Activated naive CD8-positive, alpha-beta T cell treated with anti-CD3 and anti-CD28 coated beads for 36 hours (primary cell): Measurements from ENCODE around the gene CCR6. TPM values are rescaled to one million over a fixed set of nuclear protein-coding genes. Genes with fewer than 3 reads are reported as not detected.
"Not testable (repeated sequence)": the region's sequence is repeated elsewhere in the genome, so short reads cannot be mapped to it uniquely, and the experiment has no call there.

ENCODE experiments used
- DNase-seq: peaks from one replicate; pipeline ENCODE4 v3.0.0; 2021
- H3K27ac Mint-ChIP-seq: one replicate; pipeline ENCODE4 v1.8.0; 2022; ENCODE audit warnings: mild to moderate bottlenecking, moderate library complexity, mixed read lengths
- H3K27me3 Mint-ChIP-seq: one replicate; pipeline ENCODE4 v1.8.0; 2022; ENCODE audit warnings: mild to moderate bottlenecking, mixed read lengths
- H3K36me3 Mint-ChIP-seq: one replicate; pipeline ENCODE4 v1.8.0; 2021; ENCODE audit warnings: mild to moderate bottlenecking, mixed read lengths
- H3K4me1 Mint-ChIP-seq: one replicate; pipeline ENCODE4 v1.8.0; 2021; ENCODE audit warnings: mixed read lengths
- H3K4me3 Mint-ChIP-seq: one replicate; pipeline ENCODE4 v1.8.0; 2022; ENCODE audit warnings: mild to moderate bottlenecking, moderate library complexity, mixed read lengths
- H3K9me3 Mint-ChIP-seq: one replicate; pipeline ENCODE4 v1.8.0; 2022; ENCODE audit warnings: mixed read lengths
- total RNA-seq, 2 experiments: library from RNA; stranded (reverse); gene quantifications; one replicate each; pipeline ENCODE4 v1.2.3, GENCODE V29; 2021

CCR6 gene
- total RNA-seq: under 1 TPM in 1 of 2 experiments, not detected in 1; 0.44 TPM

DNA sequence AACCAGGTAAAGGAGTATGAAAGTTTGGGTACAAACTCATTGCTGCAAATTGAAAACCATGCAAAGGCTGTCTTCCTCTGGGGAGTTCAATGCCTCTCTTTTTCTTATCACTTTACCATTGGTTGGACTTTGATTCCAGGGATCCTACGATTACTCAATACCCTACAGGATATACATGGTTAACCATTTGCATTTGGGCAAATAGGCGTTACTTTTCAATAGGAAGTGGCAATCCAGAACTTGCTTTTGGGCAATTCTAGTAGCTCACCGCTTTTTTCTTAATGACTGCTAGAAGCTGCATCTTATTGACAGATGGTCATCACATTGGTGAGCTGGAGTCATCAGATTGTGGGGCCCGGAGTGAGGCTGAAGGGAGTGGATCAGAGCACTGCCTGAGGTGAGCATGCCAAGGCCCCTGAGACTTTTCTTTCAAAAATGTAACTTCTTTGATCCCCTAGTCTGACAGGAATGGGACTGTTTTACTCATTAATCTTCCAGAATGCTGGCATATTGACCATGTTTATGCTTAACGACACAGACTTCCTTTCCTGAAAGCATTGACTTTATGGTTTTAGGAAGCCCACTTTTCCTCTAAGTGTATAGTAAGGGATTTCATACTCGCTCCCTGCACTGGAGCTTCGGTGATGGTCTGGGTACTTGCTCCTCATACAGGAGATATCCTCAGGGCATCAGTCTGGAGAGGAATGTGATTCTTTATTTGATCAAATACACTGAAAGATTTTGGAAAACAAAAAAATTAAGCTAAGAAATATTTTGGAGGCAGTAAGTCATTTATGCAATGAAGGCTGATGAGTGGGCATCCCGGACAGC lies at the start of gene CCR6:
Gene CCR6, plus strand, starts transcription at position 270 of the 831 bp plus-strand sequence. CDS start 13,039 bp downstream, outside the sequence.
- Mint-ChIP-seq H3K4me3 (no peak within 1 kb of the TSS), H3K9me3 (no peaks in the 10 kb centered on the region), H3K27me3 (no peaks in the 10 kb centered on the region), H3K27ac (peak within 1 kb of the TSS; percentile 64), H3K4me1 (peaks cover 18% of the 10 kb centered on the region), H3K36me3 (no peaks in the 10 kb centered on the region)
- DNase-seq: no peak

DNA sequence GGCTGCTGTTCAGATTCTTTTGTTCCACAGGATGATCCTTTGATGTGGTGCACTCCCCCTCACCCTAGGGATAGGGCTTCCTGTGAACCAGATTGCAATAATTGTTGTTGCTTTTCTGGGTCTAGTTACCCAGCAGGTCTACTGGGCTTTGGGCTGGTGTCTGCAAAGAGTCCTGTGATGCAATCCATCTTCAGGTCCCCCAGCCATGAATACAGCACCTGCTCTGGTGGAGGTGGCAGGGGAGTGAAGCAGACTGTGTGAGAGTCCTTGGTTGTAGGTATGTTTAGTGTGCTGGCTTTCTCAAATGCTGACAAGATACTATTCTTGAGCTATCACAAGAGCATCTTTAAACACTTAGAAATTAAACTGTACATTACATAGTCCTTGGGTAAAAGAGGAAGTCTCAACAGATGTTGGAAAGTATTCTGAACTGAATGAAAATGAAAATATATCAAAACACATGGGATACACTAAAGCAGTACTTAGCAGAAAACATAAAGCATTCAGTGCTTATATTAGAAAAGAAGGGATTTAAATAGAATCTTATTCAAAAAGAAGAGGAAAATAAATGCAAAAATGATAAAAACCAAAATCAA lies 49.1 kb upstream of the CCR6 start:
- Mint-ChIP-seq H3K27me3 (peaks cover 15% of the 10 kb centered on the region), H3K36me3 (peaks cover 13% of the 10 kb centered on the region), H3K9me3 (peaks cover 20% of the 10 kb centered on the region), H3K4me3 (no peak overlapping the region), H3K4me1 (peaks cover 2% of the 10 kb centered on the region), H3K27ac (no peak overlapping the region)
- no peak for DNase-seq

DNA sequence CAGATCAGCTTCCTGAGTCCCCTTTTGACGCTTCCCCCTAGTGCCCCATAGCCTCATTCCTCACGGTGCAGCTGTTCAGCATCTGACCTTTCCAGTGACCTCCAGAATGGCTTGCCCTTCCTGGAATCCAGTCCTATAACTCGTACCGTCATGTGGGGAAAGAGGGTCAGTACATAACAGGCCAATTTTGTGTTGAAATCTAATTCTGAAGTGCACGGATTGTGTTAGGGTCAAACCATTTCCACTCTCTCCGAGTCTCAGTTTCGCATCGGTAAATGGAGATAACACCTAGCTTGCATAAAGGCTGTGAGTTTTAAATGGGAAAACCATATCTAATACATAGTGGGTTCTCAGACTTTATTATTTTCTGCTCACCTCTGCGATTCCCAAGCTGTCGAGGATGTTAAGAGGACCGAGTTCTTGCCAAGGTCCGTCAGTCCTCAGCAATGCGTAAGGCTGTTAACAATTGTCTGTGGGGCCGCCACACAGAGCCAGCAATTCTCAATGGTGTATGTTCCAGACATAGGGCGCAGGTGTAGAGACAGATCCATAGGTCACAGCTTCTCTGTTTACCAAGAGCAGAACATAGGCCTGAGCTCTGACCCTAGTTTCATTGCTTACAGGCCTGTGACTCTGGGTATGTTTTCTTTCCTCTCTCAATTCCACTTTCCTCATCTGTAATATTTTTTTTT lies 45.5 kb upstream of the CCR6 start:
- Mint-ChIP-seq H3K9me3 (peaks cover 10% of the 10 kb centered on the region), H3K36me3 (peaks cover under 1% of the 10 kb centered on the region), H3K27me3 (peaks cover 10% of the 10 kb centered on the region), H3K27ac (no peak overlapping the region), H3K4me1 (peaks cover 19% of the 10 kb centered on the region), H3K4me3 (no peak overlapping the region)
- no peak for DNase-seq

DNA sequence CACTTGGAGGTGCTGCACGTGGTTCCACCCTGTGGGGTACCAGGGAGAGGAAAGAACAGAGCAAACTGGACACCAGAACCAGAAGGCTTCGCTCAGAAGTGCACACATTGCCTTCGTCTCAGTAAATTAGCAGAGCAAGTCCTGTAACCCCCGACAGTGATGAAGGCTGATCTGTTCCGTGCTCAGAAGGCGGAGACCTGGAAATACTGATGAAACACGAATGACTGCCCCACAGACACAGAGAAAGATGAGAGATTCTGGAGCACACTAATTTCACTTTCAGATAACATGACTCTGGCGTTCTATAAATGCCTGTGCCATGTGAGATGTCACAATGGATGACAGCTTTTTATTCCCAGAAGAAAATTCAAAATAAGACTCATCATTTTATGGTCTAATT lies 44.2 kb upstream of the CCR6 start:
- Mint-ChIP-seq H3K36me3 (peaks cover 3% of the 10 kb centered on the region), H3K27me3 (peaks cover 17% of the 10 kb centered on the region), H3K4me1 (peaks cover 19% of the 10 kb centered on the region), H3K9me3 (peaks cover 4% of the 10 kb centered on the region), H3K27ac (no peak overlapping the region), H3K4me3 (no peak overlapping the region)
- DNase-seq: no peak

DNA sequence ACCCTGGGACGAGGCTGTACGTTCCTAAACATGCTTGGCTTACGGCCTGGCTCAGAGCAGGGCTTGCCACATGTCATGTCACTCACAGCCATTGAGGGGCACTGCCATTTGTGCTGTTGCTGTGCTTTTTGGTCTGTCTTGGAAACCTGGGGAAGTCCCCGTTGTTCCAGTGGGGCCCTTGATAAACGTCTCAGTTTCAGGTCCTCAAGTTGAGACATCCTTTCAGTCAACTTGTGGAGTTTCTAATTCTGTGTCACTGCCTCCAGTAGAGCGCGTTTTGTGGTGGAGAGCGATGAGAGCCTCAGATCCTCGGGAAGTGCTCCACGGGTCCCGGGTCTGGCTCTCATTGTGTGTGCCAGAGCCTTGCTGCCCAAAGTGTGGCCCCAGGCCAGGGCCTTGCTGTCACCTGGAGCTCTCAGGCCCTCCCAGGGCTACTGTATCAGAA lies 43.0 kb upstream of the CCR6 start:
- peak; percentile 75 for DNase-seq
- Mint-ChIP-seq H3K27ac (peak overlapping the region; percentile 69), H3K4me1 (peaks cover 19% of the 10 kb centered on the region), H3K9me3 (peaks cover 4% of the 10 kb centered on the region), H3K27me3 (peaks cover 19% of the 10 kb centered on the region), H3K4me3 (no peak overlapping the region), H3K36me3 (peaks cover 3% of the 10 kb centered on the region)

DNA sequence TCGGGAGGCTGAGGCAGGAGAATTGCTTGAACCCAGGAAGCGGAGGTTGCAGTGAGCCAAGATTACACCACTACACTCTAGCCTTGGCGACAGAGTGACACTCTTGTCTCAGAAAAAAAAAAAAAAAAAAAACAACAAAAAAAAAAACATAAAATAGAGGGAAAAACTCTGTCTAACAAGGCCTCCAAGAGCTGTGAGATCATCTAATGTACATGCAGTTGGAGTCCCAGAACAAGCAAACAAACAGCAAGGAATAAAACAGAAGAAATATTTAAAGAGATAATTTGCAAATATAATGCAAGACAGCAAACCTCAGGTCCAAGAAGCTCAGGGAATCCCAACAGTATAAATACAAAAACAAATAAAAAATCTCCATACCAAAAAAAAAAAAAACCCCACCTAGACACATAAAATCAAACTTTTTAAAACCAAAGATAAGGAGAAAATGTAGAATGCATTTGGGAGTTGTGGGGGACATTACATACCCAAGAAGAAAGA lies 35.0 kb upstream of the CCR6 start:
- Mint-ChIP-seq H3K27ac (no peak overlapping the region), H3K36me3 (peaks cover 5% of the 10 kb centered on the region), H3K4me3 (no peak overlapping the region), H3K9me3 (peaks cover 14% of the 10 kb centered on the region), H3K4me1 (peaks cover 20% of the 10 kb centered on the region), H3K27me3 (peaks cover 9% of the 10 kb centered on the region)
- DNase-seq: no peak

DNA sequence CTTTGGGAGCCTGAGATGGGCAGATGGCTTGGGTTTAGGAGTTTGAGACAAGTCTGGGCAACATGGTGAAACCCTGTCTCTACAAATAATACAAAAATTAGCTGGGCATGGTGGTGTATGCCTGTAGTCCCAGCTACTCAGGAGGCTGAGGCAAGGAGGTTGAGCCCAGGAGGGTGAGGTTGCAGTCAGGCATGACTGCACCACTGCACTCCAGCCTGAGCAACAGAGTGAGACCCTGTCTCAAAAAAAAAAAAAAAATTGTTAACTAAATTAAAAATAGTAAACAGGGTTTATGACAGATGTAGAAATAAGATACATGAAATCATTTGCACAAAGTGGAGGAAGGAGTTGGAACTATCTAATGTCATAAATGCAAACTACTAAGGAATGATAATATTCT lies 34.2 kb upstream of the CCR6 start:
- H3K36me3 Mint-ChIP-seq, H3K27ac Mint-ChIP-seq, H3K27me3 Mint-ChIP-seq, DNase-seq, H3K4me3 Mint-ChIP-seq: not testable (repeated sequence)
- Mint-ChIP-seq H3K4me1 (peaks cover 28% of the 10 kb centered on the region), H3K9me3 (peaks cover 11% of the 10 kb centered on the region)

DNA sequence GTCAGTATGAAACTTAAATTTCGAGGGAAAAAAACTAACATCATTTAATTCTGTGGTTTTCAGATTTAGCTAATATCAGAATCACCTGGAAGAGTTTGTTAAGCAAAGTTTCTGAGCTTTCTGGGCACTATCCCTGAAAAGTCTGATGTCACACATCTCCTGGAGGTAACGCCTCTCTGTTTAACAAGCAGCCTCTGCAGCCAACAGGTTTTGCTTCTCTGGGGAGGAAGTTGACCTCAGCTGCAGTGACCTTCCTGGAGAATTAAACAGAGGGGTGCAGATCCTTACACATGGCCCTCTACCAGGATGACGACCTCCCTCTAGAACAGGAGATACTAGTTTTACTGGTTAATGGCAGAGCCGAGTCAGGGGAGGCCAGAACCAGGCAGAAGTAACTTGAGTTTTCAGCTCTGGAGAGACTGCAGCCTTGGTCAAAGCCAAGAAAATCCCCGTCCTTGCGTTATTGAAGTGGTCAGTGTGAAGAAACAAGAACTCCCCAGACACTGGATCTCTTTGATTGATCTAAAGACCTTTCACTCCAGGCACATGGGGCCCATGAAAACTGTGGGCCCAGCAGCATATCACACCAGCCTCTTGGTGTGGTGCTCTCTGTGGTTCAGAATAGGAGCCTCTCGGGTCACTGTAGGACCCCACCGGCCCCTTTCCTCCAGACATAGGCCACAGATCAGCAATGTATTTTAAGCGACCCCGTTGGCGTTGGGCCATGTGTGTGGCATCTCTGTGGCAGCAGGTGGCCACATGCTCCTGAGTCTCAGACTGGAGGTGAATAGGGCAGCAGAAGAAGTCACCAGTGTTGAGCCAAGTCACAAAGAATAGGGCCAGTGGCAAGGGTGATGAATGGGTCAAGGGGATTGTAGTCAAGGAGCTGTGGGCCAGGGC lies 33.4 kb upstream of the CCR6 start:
- Mint-ChIP-seq H3K9me3 (peaks cover 11% of the 10 kb centered on the region), H3K4me3 (no peak overlapping the region), H3K4me1 (peaks cover 34% of the 10 kb centered on the region), H3K27me3 (no peaks in the 10 kb centered on the region), H3K27ac (no peak overlapping the region), H3K36me3 (peaks cover 2% of the 10 kb centered on the region)
- DNase-seq: no peak

DNA sequence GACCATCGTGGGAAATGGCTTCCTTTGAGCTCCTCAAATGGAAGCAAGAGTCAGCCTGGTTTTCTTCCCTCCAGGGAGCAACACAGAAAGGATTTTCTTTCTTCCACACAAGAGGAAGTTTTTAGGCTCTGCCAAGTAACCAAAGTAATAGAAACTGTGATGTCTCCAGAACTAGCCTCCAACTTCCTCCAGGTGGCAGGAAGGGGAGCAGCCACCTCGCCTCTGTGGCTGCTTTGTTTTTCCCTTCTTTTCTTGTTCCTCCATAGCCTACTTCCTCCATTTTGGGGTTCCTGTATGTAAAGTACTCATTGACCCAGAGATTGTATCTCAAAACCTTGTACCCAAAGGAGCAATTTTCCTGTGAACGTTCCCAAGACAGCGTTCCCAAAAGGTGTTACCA lies 32.7 kb upstream of the CCR6 start:
- Mint-ChIP-seq H3K27ac (no peak overlapping the region), H3K27me3 (no peaks in the 10 kb centered on the region), H3K4me3 (no peak overlapping the region), H3K4me1 (peaks cover 41% of the 10 kb centered on the region), H3K36me3 (peaks cover 2% of the 10 kb centered on the region), H3K9me3 (peaks cover 11% of the 10 kb centered on the region)
- DNase-seq: no peak

DNA sequence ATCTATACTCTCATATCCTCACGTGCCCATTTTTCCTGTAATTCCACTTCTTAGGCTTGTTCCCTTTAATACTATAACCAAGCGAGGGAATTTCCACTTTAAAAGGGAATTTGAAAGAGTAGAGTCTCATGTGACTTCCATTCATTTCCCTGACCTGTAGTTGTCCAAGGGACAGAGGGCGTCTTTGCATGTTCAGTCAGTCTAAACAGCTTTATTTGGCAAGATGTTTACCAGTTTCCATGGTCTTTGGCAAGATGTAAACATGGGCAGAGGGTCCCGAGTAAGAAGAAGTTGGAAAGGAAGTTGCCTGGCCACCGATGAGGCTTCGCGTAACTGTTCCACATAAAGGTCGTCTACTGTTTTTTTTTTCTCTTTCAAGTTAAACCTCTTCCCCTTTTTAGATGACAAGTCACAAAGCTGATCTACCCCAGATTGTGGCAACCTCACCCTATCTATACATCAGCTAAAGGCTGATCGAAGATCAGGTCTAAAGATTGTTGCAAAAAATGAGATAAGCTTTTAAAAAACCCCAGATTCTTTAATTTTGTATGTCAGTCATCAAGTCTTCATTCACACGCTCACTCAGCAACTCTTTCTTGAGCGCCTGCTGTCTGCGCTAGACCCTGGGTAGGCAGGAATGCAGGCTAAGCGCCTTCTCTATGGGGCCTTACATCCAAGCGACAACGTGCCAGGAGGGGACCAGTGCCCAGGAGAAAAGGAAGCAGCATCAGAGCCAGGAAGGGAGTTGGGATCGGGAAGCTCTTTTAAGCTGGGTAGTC lies 31.7 kb upstream of the CCR6 start:
- Mint-ChIP-seq H3K36me3 (peaks cover 2% of the 10 kb centered on the region), H3K9me3 (peaks cover 11% of the 10 kb centered on the region), H3K4me1 (peaks cover 48% of the 10 kb centered on the region), H3K4me3 (no peak overlapping the region), H3K27me3 (no peaks in the 10 kb centered on the region), H3K27ac (peak overlapping the region; percentile 57)
- DNase-seq: no peak

DNA sequence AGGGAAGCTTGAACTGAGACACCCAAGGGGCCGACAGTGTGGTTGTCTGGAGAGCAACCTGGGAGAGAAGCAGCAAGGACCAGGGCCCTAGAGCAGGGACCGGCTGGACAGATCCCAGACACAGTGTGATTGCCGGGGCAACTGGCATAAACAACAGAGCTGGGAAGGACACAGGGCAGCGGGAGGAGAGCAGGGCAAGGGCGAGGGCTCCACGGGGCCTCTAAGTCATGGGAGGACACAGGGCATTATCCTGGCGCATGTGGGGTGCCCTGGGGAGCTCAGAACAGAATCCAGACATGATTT lies 31.1 kb upstream of the CCR6 start:
- no peak for DNase-seq
- Mint-ChIP-seq H3K27ac (peak overlapping the region; percentile 57), H3K36me3 (peaks cover 2% of the 10 kb centered on the region), H3K4me1 (peaks cover 48% of the 10 kb centered on the region), H3K27me3 (no peaks in the 10 kb centered on the region), H3K4me3 (no peak overlapping the region), H3K9me3 (peaks cover 9% of the 10 kb centered on the region)

DNA sequence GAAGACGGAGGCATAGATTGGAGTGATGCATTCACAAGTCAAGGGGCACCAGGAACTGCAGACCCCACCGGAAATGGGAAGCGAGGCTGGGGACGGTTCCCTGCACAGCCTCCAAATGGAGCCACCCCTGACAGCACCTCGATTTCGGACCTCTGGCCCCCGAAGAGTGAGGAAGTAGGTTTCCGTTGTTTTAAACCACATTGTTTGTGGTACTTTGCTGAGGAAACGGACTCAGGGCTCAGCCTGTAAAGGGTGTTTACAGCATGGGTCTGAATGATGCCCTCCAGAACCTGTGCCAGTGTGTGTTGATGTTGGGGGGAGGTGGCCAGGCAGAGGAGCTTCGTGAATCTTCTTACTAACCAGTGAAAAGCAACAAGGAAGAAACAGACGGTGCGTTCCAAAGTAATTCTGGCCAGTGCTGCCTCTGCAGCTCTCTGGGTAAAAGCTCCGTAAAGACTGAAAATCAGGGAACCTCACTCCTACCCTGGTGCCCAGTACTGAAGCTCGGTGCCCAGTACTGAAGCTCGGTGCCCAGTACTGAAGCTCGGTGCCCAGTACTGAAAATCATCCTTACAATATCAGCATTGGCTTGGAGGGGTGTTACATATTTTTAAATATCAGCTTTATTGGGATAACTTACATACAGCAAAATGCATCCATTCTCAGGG lies 30.1 kb upstream of the CCR6 start:
- Mint-ChIP-seq H3K4me1 (peaks cover 48% of the 10 kb centered on the region), H3K4me3 (peak overlapping the region; percentile 38), H3K36me3 (peaks cover 2% of the 10 kb centered on the region), H3K9me3 (peaks cover 3% of the 10 kb centered on the region), H3K27me3 (no peaks in the 10 kb centered on the region), H3K27ac (no peak overlapping the region)
- no peak for DNase-seq

DNA sequence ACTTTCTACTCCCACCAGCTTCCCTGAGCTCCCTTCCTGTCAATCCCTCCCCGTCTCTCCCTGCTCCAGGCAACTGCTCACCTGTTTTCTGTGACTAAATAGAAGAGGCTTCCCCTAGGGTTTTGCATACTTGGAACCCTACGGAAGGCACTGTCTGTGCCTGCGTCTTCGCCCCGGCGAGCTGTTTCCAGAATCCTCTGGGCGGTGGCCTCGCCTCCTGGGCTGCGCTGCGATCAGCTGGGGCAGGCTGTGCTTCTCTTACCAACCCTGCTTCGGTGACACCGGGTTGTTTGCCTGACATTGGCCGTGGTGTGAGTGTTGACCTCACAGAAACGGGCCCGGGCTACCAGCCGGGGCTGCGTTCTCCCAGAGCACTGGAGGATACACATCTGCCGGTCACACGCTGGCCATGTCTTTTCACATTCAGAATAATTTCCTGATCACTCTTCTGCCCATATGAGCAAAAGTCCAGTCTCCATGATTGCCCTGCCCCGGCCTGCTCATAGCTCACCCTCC lies 29.4 kb upstream of the CCR6 start:
- no peak for DNase-seq
- H3K27ac Mint-ChIP-seq: peak overlapping the region; percentile 85
- peak overlapping the region; percentile 58 for H3K4me3 Mint-ChIP-seq

More for the DNA sequence above, 29.4 kb upstream of the CCR6 start:
- Mint-ChIP-seq H3K27me3 (no peaks in the 10 kb centered on the region), H3K9me3 (no peaks in the 10 kb centered on the region), H3K36me3 (peaks cover 2% of the 10 kb centered on the region), H3K4me1 (peaks cover 51% of the 10 kb centered on the region)
